Stimulated activated CD4-positive, alpha-beta T cell treated with anti-CD3 and anti-CD28 coated beads, Interleukin-15, amount 100 ng/mL, for 48 hours (primary cell): ENCODE results near the gene HHIPL1.

Experiments
- DNase-seq, 2 donors: peaks; one replicate each; pipeline ENCODE4 v3.0.0-alpha.2; 2020; ENCODE audit warnings: low read depth in 2 of 2

The HHIPL1 gene

DNA sequence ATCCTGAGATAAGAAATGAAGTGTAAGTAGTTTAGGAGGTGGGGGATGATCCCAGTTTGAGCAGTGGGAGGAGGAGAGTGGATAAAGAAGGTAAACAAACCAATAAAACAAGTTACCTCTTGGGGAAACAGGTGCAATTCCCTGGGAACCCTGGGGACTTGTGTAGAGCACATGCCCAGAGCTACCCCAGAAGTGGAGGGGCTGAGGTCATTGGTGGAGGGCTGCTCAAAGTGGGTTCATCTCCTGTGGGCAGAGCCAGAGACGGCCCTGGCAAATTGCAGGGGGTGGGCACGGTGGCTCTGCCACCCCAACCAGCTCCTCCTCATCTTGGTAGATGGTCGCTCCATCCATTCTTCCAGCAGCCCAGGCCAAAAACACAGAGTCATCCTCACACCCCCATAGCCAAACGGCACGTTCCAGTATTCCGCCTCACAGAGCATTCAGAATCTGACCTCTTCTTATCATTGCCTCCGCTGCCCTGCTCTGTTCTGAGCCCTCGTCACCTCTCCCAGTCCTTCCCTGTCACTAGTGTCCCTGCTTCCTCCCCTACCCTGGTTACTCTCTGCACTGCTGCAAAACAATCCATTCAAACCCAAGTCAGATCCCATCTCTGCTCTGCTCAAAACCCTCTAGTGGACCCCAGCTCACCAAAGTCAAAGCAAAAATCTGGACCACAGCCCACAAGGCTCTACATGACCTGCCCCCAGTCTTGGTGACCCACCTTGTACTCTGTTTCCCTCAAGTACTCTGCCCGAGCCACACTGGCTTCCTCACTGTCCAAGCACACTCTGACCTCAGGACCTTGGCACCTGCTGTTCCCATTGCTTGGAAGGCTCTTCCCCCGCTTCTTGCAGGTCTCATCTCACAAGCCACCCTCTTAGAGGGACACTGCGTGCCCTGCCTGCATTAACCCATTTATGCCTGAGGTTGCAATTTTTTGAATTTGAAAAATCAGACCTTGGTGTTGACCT, 44.6 kb downstream of the HHIPL1 start:
- DNase-seq: no peak

DNA sequence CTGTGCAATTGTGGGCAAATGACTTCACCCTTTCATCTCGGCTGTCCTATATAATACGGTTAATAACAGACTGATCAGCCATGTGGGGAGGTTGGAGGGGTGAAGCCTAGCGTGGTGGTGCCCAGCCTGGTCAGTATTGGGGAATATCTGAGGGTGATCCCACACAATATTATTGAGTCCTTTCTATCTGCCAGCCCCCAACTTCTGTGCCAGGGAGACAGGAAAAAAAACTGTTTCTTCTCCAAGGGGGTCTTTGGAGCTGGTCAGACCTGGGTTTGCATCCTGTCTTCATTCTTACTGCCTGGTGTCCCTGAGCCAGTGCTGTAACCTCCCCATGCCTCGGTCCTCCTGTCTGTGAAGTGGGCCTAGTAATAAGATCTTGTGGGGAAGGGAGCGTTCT, 45.7 kb downstream of the HHIPL1 start:
- no peak for DNase-seq

DNA sequence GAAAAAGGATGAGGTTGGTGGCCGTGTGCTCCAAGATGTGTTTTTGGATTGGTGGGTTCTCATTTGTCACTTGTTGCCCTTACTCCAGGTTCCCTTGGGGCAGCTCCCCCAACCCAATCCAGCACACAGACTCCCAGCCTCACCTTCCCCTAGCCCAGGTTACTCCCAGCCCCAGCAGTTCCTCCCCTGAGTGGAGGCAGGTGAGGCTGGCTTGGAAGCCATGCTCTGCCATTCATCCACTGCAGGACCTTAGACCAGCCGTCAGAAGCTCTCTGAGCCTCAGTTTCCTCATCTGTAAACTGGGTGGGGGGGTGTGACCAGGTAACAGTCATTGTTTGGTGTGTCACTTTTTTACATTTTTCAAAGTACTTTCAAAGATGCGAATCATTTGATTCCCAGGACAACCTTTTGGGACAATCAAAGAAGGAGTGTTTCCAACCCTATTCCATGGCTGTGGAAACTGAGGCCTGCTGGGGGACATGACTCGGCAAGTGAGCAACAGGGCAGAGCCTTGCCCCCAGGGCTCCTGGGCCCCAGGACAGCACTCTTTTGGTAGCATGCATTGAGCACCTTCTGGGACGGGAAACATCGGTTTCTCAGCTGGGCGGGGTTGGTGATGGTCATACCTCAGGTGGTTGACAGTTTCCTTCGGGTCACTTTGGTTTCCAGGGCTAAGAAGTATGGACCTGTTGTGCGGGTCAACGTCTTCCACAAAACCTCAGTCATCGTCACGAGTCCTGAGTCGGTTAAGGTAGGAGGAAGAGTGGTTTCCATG, 46.4 kb downstream of the HHIPL1 start:
- no peak for DNase-seq

DNA sequence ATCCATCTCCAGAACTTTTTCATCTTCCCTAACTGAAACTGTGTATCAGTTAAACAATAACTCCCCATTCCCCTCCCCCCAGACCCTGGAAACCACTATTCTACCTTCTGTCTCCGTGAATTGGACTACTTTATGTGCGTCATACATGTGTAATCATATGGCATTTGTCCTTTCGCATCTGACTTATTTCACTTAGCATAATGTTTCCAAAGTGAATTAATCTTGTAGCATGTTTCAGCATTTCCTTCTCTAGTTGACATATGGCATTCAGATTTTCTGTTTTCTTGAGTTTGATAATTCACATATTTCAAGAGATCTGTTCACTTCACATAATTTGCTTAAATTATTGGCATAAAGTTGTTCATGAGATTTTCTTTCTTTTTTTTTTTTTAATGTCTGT, 49.0 kb downstream of the HHIPL1 start:
- no peak for DNase-seq

DNA sequence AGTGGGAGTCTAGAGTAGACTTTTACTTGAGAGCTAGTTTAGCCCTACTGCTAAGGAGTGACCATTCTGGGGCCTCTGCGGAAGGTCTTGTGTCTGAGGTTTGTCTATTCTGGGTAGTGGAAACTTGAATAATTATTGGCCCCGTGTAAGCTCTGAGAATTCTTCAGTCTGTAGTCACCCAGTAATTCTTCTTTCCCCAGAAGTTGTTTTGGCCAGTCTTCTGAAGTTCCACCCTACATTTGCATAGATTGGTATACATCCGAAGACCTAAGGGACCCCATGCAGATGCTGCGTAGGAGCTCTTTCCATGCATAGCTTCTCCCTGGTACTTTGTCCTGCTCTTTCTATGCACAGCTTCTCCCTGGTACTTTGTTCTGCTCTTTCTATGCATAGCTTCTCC, 52.0 kb downstream of the HHIPL1 start:
- DNase-seq: no peak

DNA sequence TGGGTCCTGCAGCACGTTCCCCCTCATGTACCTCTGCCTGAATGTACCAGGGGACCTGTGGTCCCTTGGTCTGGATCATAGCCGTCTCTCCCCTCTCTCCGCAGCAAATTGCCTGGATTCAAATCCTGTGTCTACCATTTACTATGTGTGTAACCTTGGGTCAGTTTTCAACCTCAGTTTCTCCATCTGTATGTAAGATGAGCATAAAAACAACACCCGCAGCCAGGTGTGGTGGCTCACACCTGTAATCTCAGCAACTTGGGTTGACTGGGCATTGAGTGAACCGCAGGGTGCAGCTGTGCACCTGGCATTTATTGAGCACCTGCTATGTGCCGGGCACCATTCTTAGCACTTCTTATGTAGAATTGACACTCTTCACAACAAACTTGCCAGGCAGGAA, 53.3 kb downstream of the HHIPL1 start:
- DNase-seq: no peak

DNA sequence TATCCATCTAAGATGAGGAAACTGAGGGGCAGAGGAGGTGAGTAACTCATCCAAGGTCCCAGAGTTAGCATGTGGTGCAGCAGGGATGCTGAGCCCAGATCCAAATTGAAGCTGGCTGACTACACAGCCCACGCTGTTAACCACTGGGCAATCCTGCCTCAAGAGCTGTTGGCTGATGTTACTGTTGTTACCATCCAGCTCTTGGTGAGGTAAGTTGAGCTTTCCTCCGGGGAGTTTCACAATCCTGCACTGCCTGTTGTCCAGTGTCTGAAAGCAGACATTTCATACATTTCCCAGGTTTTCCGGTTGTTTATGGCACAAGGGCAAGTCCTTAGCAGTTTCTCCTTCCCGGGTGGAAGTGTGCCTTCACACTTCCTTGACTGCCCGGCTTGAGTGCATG, 53.7 kb downstream of the HHIPL1 start:
- no peak for DNase-seq

DNA sequence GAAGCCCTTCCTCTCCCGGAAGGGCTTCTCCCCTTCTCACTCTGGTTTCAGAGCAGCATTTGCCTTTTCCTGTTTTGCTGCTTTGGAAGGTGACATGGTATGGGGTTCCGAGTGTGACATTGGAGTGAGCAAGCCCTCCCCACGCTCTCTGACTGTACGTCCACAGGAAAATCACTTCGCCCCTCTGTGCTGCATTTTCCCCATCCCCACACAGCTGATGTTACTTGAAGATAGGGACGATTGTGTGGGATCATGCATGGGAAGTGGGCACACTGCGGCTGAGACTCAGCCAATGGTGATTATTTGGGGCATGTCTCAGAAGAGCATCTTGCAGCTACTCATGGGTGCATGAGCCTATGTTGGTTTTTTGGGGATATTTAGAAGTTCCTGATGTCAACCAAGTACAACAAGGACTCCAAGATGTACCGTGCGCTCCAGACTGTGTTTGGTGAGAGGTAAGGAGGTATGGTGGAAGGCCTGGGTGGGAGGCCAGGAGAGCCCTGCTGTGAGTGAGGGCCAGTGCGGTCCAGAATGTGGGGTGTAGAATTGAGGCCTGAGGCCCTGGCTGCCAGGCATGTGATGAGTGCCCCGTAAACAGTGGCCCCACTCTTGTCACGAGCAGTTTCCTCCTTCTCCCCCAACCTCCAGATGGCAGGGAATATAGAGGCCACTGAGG, 54.3 kb downstream of the HHIPL1 start:
- DNase-seq: no peak

DNA sequence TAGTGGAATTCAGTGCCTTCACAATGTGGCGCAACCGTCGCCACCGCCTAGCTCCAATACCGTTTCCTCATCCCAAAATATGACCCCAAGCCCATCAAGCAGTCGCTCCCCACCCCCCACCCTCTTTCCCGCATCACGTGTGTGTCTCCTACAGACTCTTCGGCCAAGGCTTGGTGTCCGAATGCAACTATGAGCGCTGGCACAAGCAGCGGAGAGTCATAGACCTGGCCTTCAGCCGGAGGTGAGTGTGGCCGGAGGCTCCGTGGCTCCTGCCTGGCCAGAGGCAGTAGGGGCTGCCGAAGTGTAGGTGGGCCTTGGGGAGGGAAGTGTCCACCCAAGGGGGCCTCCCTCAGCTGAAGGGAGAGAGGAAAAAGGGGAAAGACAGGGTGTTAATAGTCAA, 54.9 kb downstream of the HHIPL1 start:
- no peak for DNase-seq

DNA sequence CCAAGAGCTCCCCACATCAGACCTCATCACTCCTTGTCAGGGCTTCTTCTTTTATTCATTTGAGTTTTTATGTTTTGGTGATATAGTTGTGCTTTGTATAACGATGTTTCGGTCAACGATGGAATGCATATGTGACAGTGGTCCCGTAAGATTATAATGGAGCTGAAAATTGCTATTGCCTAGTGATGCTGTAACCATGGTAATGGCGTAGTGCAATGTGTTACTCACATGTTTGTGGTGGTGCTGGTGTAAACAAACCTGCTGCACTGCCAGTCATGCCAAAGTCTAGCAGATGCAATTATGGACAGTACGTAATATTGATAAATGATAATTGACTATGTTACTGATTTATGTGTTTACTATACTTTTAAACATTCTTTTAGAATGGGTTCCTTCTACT, 55.5 kb downstream of the HHIPL1 start:
- DNase-seq: no peak

DNA sequence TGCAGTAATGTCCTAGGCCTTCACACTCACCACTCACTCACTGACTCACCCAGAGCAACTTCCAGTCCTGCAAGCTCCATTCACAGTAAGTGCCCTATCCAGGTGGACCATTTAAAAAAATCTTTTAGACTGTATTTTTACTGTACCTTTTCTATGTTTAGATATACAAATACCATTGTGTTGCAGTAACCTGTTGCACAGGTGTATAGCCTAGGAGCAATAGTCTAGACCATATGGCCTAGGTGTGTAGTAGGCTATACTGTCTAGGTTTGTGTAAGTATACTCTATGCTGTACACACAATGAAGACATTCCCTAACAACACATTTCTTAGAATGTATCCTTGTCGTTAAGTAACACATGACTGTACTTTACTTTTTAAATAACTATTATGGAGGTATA, 56.3 kb downstream of the HHIPL1 start:
- DNase-seq: no peak

DNA sequence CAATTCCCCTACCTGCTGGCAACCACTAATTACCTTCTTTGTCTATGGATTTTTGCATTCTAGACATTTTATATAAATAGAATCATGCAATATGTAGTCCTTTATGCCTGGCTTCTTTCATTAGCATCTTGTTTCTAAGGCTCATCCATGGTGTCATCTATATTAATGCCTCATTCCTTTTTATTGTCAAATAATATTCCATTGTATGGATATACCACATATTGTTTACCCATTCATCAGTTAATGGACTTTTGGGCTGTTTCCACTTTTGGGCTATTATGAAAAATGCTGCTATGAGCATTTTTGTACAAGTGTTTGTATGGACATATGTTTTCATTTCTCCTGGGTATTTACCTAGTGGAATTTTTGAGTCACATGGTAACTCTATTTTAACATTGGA, 57.2 kb downstream of the HHIPL1 start:
- no peak for DNase-seq

DNA sequence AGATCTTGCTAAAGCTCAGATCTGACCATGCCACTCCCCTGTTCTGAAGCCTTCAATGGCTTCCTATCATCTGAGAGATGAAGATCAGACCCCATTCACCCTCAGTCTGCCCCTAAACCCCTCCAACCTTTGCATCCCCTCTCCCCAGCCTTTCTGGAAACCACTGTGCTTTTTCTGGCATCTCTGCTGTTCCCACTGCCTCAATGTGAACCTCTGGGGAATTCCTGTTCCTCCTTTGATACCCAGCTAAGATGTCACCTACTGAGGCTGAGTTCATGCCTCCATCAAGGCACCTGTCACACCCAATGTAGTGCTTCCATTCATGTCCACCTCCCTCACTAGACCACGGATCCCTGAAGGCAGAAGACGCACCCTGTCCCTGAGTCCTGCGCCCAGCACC, 58.5 kb downstream of the HHIPL1 start:
- no peak for DNase-seq

DNA sequence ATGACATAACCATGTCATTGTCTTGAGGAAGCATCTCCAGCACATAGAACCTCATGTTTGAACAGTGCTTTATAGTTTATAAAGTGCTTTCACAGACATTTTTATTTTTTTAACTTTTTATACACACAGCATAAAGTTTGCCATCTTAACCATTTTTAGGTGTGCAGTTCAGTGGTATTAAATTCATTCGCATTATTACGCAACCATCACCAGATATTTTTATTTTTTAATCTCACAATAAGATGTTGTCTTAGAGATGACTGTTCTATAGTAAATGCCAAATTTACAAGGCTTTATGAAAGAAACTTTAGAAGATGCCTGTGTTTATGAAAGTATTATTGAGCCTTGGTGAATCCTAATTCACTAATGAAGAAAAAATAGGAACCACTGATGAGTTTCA, 59.1 kb downstream of the HHIPL1 start:
- no peak for DNase-seq

DNA sequence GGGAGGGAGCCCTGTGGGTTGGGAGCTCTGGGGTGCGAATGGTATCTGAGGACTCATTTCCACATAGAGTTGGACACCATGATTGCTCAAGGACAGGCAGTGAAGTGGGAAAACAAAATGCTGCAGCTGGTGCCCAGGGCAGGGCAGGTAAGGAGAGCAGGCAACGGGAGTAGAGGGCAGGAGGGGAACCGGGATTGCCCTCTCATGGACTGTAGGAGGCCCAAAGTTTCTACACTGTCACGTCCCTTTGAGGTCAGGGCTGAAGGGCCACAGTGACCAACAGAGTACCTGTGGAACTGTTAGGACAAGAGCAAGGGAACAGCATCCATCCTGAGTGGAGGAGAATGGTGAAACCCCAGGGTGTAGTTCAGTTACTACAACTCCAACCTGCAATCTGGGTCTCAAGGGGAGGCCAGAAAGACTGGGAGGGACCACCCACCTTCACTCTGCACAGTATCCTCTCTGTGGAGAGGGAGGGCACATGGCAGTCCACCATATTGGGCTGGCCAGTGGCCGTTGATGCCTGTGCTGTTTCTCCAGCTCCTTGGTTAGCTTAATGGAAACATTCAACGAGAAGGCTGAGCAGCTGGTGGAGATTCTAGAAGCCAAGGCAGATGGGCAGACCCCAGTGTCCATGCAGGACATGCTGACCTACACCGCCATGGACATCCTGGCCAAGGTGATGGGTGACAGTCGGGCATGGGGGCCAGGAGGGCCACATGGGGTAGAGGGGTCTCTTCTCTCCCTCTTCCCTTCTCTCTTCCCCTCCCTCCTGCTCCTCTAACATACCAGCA, 61.4 kb downstream of the HHIPL1 start:
- no peak for DNase-seq

DNA sequence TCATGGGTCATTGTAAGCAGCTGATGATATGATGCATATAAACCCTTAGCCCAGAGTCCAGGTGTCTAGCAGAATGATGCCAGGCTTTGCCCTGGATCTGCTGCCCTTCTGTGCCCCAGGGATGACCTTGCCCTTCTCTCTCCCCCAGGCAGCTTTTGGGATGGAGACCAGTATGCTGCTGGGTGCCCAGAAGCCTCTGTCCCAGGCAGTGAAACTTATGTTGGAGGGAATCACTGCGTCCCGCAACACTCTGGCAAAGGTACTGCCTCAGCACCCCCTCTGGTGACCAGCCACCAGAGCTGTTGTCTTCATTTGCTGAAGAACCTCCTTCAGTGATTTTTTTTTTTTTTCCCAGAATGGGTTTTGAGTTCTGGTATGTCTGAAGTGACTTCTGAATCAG, 62.5 kb downstream of the HHIPL1 start:
- no peak for DNase-seq

DNA sequence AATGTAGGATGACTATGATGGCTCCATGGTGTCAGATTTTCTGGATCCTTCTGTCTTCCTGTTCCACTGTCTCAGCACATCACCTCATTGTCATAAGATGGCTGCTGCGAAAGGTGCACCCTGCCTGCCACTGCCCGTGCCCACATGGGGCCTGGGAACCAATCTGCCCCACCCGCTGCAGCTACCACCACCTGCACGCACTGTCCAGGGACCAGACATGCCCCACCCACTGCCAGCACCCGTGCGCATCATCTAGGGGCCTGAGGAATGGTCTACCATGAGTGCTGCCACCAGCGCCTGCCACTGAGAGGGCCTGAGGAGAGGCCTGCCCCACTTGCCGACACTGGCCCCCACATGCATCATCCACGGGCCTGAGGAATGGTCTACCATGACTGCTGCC, 63.0 kb downstream of the HHIPL1 start:
- DNase-seq: no peak

DNA sequence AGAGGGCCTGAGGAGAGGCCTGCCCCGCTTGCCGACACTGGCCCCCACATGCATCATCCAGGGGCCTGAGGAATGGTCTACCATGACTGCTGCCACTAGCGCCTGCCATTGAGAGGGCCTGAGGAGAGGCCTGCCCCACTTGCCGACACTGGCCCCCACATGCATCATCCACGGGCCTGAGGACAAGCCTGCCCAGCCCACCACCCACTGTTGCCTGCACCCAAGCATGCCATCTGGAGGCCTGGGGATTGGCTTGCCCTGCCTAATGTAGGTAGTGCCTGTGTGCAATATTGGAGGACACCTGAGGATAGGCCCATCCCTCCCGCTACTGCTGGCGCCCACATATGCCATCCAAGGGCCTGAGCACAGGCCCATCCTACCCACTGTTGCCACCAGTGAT, 63.5 kb downstream of the HHIPL1 start:
- DNase-seq: no peak

DNA sequence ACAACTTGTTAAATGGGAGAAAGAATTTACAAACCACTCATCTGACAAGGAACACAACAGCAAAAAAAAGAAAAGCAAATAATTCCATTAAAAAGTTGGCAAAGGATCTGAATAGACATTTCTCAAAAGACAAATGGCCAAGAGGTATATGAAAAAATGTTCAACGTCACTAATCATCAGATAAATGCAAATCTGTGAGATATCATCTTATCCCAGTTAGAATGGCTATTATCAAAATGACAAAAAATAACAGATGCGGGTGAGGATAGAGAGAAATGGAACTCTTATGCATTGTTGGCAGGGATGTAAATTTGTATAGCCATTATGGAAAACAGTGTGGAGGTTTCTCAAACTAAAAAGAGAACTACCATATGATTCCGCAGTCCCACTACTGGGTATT, 69.0 kb downstream of the HHIPL1 start:
- no peak for DNase-seq

DNA sequence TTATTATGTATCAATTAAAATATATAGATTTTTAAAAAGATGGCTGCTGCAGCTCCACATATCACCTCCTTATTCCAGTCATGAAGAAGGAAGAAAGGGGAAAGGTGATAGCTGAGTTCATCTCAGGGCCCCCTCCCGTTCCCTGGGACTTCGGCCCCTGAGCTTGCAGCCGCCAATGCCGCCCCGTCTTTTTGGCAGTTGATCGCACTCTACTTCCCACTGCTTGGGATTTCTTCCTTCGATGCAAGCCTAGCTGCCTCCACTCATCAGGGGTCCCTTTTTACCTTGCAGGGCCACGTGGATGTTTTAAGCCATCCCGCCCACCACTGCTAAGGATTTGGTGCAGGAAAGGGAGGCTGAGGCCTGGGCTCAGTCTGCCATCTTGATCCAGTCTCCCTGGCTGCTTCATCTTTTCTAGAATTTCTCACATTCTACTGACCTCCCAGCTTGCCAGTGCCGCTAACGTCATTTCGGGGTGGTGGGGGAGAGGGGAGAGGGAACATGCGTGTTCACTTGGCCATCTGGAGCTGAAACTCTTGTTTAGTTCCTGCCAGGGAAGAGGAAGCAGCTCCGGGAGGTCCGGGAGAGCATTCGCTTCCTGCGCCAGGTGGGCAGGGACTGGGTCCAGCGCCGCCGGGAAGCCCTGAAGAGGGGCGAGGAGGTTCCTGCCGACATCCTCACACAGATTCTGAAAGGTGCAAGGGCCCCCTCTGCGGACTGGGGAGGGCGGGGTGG, 70.5 kb downstream of the HHIPL1 start:
- DNase-seq: no peak
